GM21515 (cell line): ENCODE data around the gene ITPKB.
"Not testable (repeated sequence)": the region's sequence is repeated elsewhere in the genome, so short reads cannot be mapped to it uniquely, and the experiment has no call there.

ENCODE experiments used
- ATAC-seq: cut with Tn5 transposase; IDR thresholded peaks from one replicate; pipeline ENCODE4 v1.9.1; 2021; ENCODE audit not compliant: unreplicated experiment

The ITPKB gene

DNA sequence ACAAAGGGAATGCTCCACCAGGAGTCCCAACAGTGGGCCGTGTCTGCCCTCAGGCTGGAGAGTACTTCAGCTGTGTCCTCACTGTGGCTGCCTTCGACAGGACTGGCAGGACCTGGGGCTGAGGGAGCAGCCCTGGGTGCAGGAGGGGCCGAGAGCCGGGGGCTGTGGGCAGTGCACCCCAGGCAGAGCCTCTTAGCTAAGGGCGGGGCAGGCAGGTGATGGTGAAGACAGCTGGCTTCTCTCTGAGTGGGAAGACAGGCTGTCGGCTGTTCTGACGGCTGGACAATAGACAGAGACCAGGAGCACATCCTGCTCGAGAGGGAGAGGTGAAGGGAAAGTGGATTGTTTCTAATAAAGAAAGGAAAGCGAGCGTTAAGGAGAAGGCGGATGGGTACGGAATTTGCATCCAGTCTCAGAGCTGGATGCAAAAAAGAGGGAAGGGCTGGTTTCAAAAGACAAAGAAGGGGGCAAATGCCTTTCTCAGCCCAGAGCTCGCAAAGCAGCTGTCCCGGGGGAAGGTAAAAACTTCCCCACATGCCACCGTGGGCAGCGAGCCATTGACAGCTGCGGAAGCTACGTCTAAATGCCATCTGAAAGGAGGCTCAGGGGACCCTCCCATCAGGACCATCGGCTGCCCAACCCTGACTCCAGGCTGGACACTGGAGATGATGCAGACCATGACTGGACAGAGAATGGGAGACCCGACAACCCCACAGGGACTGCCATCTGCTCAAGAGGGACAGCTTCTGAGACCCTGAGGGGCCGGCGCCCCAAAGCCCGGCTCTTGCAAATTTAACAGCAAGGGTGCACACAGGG, 98.6 kb downstream of the ITPKB start:
- ATAC-seq: no peak

DNA sequence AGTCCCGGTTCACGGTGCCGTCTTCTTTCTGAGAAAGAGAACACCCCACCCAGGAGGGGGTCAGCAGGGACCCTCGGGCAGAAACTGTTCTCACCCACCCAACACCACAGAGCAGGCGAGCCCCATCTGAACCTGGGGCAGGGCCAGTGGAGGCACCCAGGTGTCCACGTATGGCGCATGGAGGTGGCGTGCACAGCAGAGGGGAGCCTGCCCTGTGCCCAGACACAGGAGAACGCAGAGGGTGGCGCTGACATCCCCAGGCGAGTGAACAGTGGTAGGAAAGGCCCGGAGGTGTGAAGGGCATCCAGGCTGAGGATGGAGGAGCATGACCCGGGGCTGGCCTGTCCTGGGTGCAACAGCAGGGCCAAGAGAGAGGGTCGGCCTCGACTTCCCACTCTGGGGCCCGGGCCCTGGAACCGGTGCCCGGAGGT, 99.4 kb downstream of the ITPKB start:
- no peak for ATAC-seq

DNA sequence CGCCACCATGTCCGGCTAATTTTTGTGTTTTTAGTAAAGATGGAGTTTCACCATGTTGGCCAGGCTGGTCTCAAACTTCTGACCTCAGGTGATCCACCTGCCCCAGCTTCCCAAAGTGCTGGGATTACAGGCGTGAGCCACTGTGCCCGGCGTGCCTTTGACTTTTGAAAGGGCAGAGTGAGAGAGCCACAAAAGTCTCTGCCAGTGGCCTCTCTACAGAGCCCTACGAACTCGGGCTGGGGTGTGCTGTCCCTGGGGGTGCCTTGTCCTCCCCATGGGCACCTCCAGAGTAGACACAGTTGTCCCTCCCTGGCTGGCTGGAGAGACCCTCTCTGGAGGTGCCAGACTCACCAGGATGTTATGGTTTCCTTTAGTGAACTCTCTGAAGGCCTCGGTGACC, 99.9 kb downstream of the ITPKB start:
- not testable (repeated sequence) for ATAC-seq

DNA sequence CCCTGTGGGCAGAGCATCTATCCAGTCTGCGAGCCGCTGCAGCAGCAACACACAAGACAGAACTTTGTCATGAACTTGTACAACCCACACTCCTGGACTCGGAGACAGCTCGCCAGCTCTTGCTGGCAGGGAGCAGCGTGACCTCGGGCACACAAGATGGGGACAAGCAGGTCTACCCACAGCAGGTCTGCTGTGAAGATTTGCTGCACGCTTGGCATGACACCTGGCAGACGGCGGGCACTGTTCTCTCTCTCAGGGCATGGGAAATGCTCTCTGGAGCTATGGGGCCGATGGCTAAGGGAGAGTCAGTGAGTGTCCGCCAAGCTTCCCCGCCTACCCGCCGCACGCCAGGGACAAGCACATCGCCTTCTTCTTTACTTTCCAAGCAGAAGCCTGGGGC, 100.5 kb downstream of the ITPKB start:
- no peak for ATAC-seq

DNA sequence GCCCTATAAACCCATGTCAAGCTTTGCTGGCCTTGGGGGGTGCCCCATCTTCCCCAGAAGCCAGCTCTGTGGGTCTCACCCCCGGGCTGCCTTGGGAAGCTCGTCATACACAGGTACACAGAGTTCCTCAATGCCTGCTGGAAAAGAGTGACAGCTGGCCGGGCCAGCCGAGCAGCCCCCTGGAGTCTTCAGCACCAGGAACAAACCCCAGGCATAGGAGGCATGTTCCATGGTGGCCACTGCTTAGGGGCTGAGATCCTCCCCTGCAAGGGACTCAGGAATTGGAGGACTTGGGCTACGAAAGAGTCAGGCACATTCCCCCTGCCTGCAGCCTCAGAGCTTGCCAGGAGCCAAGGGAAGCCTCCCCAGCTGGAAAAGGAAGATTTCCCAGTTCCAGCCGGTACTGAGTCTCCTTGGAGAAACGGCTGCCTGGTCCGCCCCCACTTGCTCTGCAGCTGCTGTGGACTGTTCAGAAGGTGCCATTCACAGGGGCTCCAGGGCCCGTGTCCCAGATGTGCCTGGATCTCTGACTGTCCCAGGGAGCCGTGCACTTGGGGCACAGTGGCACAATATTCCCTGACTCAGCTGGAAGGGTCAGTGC, 101.0 kb downstream of the ITPKB start:
- ATAC-seq: no peak

DNA sequence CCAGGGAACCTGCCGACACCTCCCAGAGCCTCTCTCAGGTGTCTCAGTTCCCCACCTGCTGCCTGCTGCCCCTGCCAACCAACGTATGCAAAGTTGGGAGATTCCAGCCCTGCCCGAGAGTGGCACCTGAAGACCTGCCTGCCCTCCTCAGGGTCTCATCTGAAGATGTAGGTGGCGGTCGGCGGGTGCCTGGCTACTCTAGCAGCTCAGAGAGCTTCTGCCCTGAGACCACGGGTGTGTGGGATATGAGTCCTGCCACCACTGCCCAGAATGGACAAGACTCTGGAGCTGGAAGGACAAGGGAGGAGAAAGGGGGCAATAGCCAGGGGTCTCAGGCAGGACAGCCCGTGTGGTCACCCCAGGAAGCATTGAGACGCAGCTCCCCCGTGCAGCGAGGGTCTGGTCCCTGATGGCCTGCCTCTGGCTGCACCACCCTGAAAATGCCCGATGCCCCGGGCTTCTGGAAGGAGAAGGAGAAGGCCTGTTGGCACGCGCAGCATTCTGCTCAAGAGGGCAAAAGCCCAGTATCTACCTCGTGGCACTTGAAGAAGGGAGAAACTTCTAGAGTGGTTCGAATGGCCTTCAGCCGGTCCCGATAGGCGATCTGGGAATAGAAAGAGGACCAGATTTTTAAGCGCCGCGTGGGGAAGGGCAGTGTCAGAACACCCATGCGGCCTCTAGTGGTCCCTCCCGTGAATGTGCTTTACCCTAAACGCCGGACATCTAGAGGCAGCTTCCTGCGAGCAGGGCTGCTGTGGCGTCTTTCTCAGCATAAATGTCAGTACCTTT, 101.7 kb downstream of the ITPKB start:
- no peak for ATAC-seq

DNA sequence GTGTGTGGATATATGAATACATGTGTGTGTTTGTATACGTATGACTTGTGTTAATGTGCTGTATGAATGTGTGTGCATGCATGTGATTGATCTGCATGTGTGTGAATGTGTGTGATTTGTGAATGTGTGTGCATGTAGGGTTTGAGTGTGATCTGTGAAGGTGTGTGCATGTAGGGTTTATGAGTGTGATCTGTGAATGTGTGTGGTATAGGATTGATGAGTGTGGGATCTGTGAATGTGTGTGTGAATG, 102.3 kb downstream of the ITPKB start:
- ATAC-seq: no peak

DNA sequence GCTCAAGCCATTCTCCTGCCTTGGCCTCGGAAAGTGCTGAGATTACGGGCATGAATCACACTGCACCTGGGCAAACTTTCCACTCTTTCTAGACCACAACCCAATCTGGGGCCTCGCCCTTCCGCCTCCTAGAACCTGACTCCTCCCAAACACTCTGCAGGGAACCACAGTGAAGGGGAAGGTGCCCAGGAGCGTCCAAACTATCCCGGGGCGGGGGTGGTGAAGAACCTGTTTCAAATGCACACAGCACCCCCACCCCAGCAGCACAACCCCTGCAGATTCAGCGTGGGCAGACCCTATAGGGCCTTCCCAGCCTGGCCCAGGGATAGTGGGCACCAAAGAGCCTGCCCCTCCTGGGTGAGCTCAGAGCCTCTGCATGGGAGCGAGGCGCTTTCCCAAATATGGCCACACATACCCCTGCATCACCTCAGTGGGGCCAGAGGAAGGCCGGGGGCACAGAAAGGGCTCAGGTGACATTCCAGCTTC, 103.6 kb downstream of the ITPKB start:
- no peak for ATAC-seq

DNA sequence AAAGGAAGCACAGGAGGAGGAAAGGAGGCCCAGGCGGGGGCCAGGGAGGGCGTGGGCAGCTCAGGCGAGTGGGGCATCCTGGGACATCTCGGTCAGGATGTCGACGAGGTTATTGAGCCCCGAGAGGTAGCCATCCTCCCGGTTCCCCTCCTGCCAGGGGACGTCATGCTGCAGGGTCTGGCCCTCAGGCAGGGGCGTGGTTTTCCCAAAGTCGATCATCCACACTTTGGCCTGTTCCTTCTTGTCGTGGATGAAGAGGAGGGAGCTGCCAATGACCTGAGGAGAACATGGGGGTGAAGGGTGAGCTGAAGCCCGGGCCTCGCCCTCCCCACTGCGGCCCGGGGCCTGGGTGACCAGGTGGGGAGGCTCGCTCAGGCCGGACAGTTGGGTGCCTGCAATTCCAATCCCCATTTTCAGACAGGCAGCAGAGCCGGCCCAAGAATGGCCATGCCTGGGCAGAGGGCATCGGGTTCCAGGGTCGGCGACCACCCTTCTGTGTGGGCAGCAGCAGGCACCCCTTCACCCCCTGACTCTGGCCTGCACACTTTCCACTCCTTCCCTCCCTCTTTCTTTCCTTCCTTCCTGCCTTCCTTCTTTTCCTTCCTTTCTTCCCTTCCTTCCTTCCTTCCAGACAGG, 104.4 kb downstream of the ITPKB start:
- no peak for ATAC-seq

DNA sequence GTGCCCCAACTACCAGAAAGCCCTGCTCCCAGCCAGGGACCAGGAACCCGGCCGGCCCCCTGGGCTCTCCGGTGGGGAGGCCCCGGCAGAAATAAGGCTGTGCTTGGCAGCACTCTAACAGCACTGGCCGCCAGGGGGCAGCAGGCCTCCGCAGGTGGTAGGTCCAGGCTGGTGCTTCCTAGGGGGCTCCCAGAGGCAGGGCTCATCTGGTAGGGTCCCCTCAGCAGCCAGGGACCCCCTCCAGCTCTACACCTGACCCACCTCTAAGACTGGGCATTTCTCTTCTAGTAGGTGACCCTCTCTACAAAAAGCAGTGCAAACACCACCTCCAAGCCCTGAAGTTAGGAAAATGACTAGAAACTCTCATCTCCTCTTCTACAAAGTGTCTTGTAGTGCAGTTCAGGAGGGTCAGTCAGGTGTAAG, 104.9 kb downstream of the ITPKB start:
- peak; percentile 76 for ATAC-seq

DNA sequence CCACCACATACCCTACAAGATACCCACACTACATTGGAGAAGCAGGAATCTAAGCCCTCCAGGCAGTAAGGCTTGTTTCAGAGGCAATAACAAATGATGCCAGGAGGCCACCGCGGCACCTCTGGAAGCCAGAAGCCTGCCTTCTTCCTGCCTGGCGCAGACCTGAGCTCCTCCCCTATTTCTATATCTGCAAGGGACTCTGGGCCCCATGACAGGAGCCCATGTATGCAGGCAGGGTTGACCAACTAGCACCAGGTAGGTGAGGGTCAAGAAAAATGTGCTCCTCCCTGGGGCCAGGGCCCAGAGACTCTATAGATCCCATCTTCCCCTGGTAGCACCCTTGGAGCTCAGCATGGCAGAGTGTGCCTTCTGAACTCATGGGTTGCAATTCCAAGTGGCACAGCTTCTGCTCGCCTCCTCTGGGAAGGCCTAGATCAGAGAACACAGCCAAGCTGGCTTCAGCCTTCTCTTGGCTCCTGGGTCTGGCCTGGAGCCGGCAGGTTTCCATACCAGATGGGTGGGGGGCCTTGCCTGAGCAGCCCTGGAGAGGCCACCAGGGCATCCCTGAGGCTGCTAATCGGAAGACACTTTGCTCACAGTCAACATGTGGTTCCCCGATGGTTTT, 105.4 kb downstream of the ITPKB start:
- ATAC-seq: no peak

DNA sequence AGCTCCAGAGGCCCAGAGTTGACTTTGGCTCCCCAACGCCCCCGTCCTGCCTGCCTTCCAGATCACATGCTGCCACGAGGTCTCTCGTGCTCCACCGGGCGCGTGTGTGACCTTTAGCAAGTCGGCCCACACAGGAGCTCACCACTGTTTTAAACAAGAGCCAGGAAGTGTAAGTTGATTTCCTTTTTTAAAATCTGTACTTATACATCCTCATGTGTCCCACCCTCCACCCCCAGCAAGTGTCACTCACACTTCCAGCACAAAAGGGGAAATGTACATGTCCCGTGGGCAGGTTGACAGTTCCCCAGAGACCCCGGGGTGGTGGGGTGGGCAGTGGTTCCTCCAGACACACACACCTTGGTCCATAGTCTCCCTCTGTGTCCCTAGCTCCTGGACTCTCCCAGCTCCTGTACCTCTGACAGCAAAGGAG, 106.1 kb downstream of the ITPKB start:
- no peak for ATAC-seq

DNA sequence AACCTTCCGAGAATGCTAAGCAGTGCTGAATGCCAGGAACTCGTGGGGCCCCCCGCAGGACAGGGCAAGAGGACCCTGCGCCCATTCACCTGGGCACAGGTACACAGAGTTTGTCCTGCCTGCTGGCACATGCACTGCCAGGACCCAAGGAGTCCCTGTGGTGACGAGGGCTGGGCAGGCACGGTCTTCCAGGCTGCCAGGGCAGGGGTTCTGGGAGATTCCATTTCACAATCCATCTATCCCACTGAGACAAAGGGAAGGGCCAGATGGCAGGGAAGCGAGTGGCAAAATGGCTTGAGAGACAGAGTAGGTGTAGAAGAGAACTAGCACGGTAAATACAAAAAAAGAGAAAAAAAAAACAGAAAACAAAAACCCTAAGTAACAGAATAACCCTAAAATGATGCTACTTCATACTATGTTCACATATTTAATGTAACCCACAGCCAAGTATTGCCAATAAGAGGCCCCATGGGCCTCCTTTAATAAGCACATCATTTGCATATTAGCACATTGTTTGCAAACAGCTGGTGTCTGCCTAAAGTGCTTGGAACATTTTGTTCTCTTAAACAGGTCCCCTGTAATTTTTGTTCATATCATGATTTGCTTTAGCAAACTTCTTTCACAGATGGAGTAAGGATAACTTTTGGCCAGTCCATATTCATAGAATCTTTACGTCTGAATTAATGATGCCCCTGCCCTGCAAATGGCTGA, 106.8 kb downstream of the ITPKB start:
- no peak for ATAC-seq

DNA sequence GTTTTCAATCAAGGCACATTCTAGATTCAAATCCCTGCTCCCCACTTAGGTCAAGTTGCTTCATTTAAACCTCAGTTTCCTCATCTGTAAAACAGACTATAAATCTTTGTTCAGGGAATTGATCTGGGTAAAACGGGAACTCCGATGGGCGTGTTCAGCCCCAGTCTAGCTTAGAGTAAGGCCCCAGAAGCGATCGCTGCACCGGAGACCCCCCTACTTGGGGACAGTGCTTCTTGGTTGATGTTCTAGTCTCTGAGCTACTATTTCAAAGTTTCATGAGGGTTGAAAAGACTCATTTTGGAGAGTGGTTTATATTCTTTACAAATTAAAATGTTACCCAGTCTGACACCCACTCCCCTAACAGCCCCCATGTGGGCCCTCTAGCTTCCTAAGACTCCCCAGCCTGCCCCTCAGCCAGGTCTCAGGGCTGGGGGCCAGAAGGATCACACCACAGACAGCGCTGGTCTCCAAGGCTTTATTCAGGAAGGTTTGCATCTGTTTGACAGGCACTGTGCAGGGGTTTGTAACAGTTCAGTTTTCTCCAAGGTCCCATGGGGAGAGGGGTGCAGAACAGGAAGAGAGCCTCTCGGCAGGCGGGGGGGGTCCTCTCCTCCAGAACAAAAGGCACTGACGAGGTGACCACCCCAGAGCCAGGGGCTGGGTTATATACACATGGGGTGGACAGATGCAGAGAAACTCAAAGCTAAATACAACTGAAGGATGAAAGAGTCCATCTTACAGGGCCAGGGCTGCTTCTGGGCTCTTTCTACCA, 107.7 kb downstream of the ITPKB start:
- ATAC-seq: no peak

DNA sequence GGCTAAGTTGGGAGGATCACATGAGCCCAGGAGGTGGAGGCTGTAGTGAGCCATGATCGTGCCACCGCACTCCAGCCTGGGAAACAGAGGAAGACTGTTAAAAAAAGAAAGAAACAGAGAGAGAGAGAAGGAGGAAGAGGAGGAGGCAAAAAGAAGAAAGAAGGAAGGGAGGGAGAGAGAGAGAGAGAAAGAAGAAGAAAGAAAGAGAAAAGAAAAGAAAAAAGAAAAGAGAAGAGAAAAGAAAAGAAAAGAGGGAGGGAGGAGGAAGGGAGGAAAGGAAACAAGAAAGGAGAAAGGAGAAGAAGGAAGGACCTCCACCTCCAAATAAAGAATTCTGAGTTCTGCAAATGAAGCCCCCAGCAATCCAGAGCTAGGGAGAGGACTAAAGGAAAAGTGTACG, 108.5 kb downstream of the ITPKB start:
- no peak for ATAC-seq

DNA sequence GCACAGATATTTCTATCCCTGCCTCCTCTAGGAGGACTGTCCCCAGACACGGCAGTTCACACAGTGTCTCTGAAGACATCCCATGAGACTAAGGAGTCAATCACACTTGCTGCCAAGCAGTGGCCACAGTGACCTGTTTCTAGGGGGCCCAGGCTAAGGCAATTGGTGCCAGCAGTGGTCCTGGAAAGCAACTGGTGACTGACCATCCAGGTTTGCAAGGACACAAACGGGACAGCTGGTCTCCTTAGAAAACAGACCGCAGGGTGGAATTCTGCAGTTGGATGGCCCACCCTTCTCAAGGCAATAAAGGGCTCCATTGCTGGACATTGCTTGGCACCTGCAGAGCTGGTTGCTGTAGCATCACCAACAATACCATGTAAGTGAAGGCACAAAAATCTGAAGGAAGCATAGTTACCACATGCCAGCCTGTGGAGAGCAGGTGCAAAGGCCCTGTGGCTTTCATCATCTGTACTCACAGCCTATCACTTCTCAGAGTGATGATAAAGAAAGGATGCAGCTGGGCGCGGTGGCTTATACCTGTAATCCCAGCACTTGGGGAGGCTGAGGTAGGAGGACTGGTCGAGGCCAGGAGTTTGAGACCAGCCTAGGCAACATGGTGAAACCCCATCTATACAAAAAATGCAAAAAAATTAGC, 109.1 kb downstream of the ITPKB start:
- ATAC-seq: no peak

DNA sequence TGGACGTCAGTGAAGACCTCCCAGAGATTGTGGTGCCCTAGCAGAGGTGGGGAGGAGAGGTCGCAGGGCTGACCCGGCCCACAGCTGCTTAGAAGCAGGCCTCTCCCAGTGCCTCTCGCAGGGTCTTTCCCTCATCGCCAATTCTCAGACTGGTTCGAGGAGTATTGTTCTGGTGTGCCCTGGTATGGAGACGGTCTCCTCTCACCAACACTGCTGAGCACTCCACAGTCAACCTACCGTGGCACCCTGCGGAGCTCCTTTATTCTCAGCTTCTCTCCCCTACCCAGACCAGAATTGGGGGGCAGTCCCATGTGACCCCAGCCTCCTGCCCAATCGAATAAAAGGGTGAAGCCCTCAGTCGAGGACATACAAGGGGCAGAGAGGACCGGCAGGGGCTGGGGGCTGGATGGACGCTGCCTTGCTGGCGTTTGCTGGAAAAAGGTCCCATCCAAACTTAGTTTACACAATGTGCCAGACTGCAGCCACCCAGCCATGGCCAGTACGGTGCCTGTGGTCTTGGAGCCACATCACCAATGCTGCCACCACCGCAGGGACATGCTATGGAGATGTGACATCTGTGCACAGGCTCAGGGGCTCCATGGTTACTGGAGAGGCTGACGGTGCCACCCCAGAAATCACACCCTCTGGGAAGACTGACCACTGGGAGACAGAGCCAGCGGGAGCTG, 109.7 kb downstream of the ITPKB start:
- no peak for ATAC-seq

DNA sequence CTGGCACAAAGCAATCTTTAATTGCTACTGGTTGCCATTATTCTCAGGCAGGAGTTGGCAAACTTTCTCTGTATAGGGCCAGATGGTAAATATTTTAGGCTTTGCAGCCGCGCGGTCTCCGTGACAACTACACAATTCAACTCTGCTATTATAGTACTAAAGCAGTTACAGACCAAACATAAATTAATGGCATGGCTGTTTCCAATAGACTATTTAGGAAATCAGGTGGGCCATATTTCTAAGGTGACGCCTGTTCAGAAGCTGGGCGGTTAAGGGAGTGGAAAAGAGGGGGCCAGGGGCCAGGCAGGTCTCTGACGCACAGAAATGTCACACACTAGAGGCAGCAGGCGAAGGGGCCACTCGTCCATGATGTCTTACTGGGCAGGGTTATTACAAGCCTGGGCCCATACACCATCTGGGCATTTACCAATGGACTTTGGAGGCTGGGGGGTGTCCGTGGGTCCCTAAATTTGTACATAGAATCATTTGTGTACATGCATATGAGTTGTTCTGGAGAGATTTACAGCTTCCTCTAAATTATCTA, 110.4 kb downstream of the ITPKB start:
- no peak for ATAC-seq
